ENCODE results near the gene CTSW.

Gene CTSW

GRCh38 chr11:65898656-65899355 is 19.2 kb downstream of the CTSW start:
- Histone ChIP-seq H3K27me3 (ENCODE audit: insufficient read depth, poor library complexity, severe bottlenecking) (no peaks in the 10 kb centered on the region), H3K4me1 (ENCODE audit: insufficient read depth, poor library complexity, severe bottlenecking) (peaks cover 47% of the 10 kb centered on the region), H3K9me3 (ENCODE audit: severe bottlenecking) (no peaks in the 10 kb centered on the region), H3K27ac (ENCODE audit: poor library complexity, severe bottlenecking) (peak overlapping the region; percentile 96), H3K36me3 (ENCODE audit: low read depth) (peaks cover 50% of the 10 kb centered on the region), H3K4me3 (ENCODE audit: severe bottlenecking) (peak overlapping the region; percentile 77)
- no peak for ATAC-seq (ENCODE audit: low read depth)
- DNase-seq (ENCODE audit: low spot score): no peak
- TF ChIP-seq CTCF (IDR thresholded peaks at IDR 0.05; ENCODE audit: poor library complexity, severe bottlenecking): no peak

GRCh38 chr11:65899356-65900124 is 19.9 kb downstream of the CTSW start:
- H3K9me3 ChIP-seq (ENCODE audit: severe bottlenecking): no peaks in the 10 kb centered on the region
- H3K27me3 ChIP-seq (ENCODE audit: insufficient read depth, poor library complexity, severe bottlenecking): no peaks in the 10 kb centered on the region
- H3K4me3 ChIP-seq (ENCODE audit: severe bottlenecking): peak overlapping the region; percentile 77
- H3K27ac ChIP-seq (ENCODE audit: poor library complexity, severe bottlenecking): peak overlapping the region; percentile 96
- peak; percentile 20 for TF ChIP-seq CTCF (IDR thresholded peaks at IDR 0.05; ENCODE audit: poor library complexity, severe bottlenecking)
- ATAC-seq (ENCODE audit: low read depth) (peak; percentile 48), DNase-seq (ENCODE audit: low spot score) (peak; percentile 87)
- peaks cover 48% of the 10 kb centered on the region for H3K4me1 ChIP-seq (ENCODE audit: insufficient read depth, poor library complexity, severe bottlenecking)
- peaks cover 43% of the 10 kb centered on the region for H3K36me3 ChIP-seq (ENCODE audit: low read depth)

GRCh38 chr11:65900125-65900898 is 20.7 kb downstream of the CTSW start, which contains the start of gene FOSL1:
FOSL1 (minus strand) TSS chr11:65900388; CDS start chr11:65900339, 49 bp downstream.
- Histone ChIP-seq H3K4me3 (ENCODE audit: severe bottlenecking) (peak within 1 kb of the TSS; percentile 77), H3K9me3 (ENCODE audit: severe bottlenecking) (no peaks in the 10 kb centered on the region), H3K4me1 (ENCODE audit: insufficient read depth, poor library complexity, severe bottlenecking) (peaks cover 48% of the 10 kb centered on the region), H3K36me3 (ENCODE audit: low read depth) (peaks cover 36% of the 10 kb centered on the region), H3K27me3 (ENCODE audit: insufficient read depth, poor library complexity, severe bottlenecking) (no peaks in the 10 kb centered on the region), H3K27ac (ENCODE audit: poor library complexity, severe bottlenecking) (peak within 1 kb of the TSS; percentile 96)
- DNase-seq (ENCODE audit: low spot score): peak; percentile 99
- peak; percentile 83 for ATAC-seq (ENCODE audit: low read depth)
- no peak for TF ChIP-seq CTCF (IDR thresholded peaks at IDR 0.05; ENCODE audit: poor library complexity, severe bottlenecking)

GRCh38 chr11:65900899-65901180 is 21.2 kb downstream of the CTSW start:
- Histone ChIP-seq H3K27me3 (ENCODE audit: insufficient read depth, poor library complexity, severe bottlenecking) (no peaks in the 10 kb centered on the region), H3K9me3 (ENCODE audit: severe bottlenecking) (no peaks in the 10 kb centered on the region), H3K36me3 (ENCODE audit: low read depth) (peaks cover 31% of the 10 kb centered on the region), H3K27ac (ENCODE audit: poor library complexity, severe bottlenecking) (peak overlapping the region; percentile 96), H3K4me3 (ENCODE audit: severe bottlenecking) (no peak overlapping the region), H3K4me1 (ENCODE audit: insufficient read depth, poor library complexity, severe bottlenecking) (peaks cover 48% of the 10 kb centered on the region)
- no peak for ATAC-seq (ENCODE audit: low read depth)
- no peak for DNase-seq (ENCODE audit: low spot score)
- TF ChIP-seq CTCF (IDR thresholded peaks at IDR 0.05; ENCODE audit: poor library complexity, severe bottlenecking): no peak
